GM18873 (cell line): Measurements from ENCODE around the gene STIM2.

Experiments
- ATAC-seq: cut with Tn5 transposase; IDR thresholded peaks from one replicate; pipeline ENCODE4 v1.9.1; 2021; ENCODE audit warnings: mild to moderate bottlenecking, moderate library complexity, moderate number of reproducible peaks; ENCODE audit not compliant: unreplicated experiment, low FRiP score

The STIM2 gene

GRCh38 chr4:27068151-27068867 is 207.7 kb downstream of the STIM2 start:
- ATAC-seq, result no peak
